K562 (cell line): ENCODE results near the gene PTGR3. TPM values are rescaled to one million over a fixed set of nuclear protein-coding genes. Genes with fewer than 3 reads are reported as not detected.

Source experiments
- CCNT2 ChIP-seq: IDR thresholded peaks from 2 replicates; pipeline ENCODE4 v1.6.1; 2011; ENCODE audit warnings: borderline replicate concordance, low read depth, mild to moderate bottlenecking, moderate library complexity, mixed read lengths, low read length; ENCODE audit not compliant: insufficient read length; ENCODE audit errors: extremely low read depth
- ELF1 ChIP-seq: fragments of 200-800 bp; sonication (Bioruptor generic); IDR thresholded peaks from 2 replicates; pipeline ENCODE4 v1.6.1; 2016; ENCODE audit warnings: missing genetic modification characterization, missing compliant biosample characterization
- GABPA ChIP-seq: fragments of 200-800 bp; sonication (Bioruptor generic); conservative IDR thresholded peaks from 2 replicates; pipeline ENCODE4 v1.6.1; 2016; ENCODE audit warnings: low read depth, missing genetic modification characterization, missing compliant biosample characterization
- JUND ChIP-seq, 2 experiments: IDR thresholded peaks; 2 replicates in 1 of 2; 3 replicates in 1 of 2; pipeline ENCODE4 v1.6.1; 2011; ENCODE audit warnings: borderline replicate concordance in 2 of 2, low read depth in 2 of 2, low read length in 2 of 2, improper control_type of control experiment in 1 of 2, missing biosample characterization in 1 of 2, missing genetic modification characterization in 1 of 2, missing genetic modification reagents in 1 of 2
- MAZ ChIP-seq, 2 experiments: fragments of 450-650 bp in 1 of 2; sonication (generic) in 1 of 2; formaldehyde crosslinking; IDR thresholded peaks in 1 of 2; conservative IDR thresholded peaks in 1 of 2; 2 replicates each; pipeline versions ENCODE4 v1.4.0 to v1.5.0; 2020; ENCODE audit warnings: mild to moderate bottlenecking in 1 of 2, missing genetic modification reagents in 1 of 2
- PTRF ChIP-seq: fragments of 450-650 bp; IDR thresholded peaks from 2 replicates; pipeline ENCODE4 v1.6.1; 2016; ENCODE audit warnings: mild to moderate bottlenecking, missing genetic modification characterization, missing compliant biosample characterization
- SMAD4 ChIP-seq: fragments of 250-450 bp; sonication (Bioruptor Pico); conservative IDR thresholded peaks from 2 replicates; pipeline ENCODE4 v1.8.0; 2021; ENCODE audit warnings: inconsistent platforms, mild to moderate bottlenecking, moderate library complexity
- SRSF1 ChIP-seq: fragments of 200-400 bp; formaldehyde crosslinking; IDR thresholded peaks from 2 replicates; pipeline ENCODE4 v1.6.1; 2017; ENCODE audit warnings: mild to moderate bottlenecking, low read depth, low read length, moderate library complexity
- TBP ChIP-seq: optimal IDR thresholded peaks from 2 replicates; pipeline ENCODE3; 2011; ENCODE audit warnings: low read depth, low read length, improper control_type of control experiment
- TCF7 ChIP-seq: sonication (generic); IDR thresholded peaks from 2 replicates; pipeline ENCODE4 v1.6.1; 2016; ENCODE audit warnings: antibody characterized with exemption, borderline replicate concordance
- ZBTB17 ChIP-seq: fragments of 450-650 bp; formaldehyde crosslinking; IDR thresholded peaks from 2 replicates; pipeline ENCODE4 v1.4.0; 2020; ENCODE audit warnings: mild to moderate bottlenecking
- ZBTB7A ChIP-seq: IDR thresholded peaks from 2 replicates; pipeline ENCODE4 v1.6.1; 2011; ENCODE audit warnings: low read depth, mild to moderate bottlenecking, low read length, moderate library complexity, borderline replicate concordance; ENCODE audit not compliant: control insufficient read depth
- ZNF347 ChIP-seq: fragments of 450-650 bp; formaldehyde crosslinking; IDR thresholded peaks from 2 replicates; pipeline ENCODE4 v1.4.0; 2020; ENCODE audit warnings: low read depth, mild to moderate bottlenecking, moderate library complexity
- ZNF586 ChIP-seq: fragments of 450-650 bp; formaldehyde crosslinking; conservative IDR thresholded peaks from 2 replicates; pipeline ENCODE4 v1.4.0; 2020; ENCODE audit warnings: mild to moderate bottlenecking, moderate library complexity
- ZNF830 ChIP-seq: fragments of 250-450 bp; sonication (Bioruptor Pico); IDR thresholded peaks from 2 replicates; pipeline ENCODE4 v1.5.0; 2021; ENCODE audit warnings: mild to moderate bottlenecking
- polyA plus RNA-seq, 8 experiments: library from polyadenylated mRNA; depleted of rRNA in 4 of 8; stranded (reverse) in 5 of 8; unstranded in 3 of 8; fragments of >200 nt; fragmentation: Nextera tagmentation in 2 of 8; fragmentation: Illumina TruSeq in 1 of 8; extraction: Ambion mirVana in 2 of 8; extraction: Trizol in 1 of 8; gene quantifications; 2 replicates each; pipeline versions ENCODE4 v1.2.1 to v1.2.3, GENCODE V29; 2011 to 2014; ENCODE audit warnings: inconsistent platforms in 1 of 8, missing spikeins in 1 of 8
- total RNA-seq, 7 experiments: library from RNA; depleted of rRNA in 6 of 7; stranded (reverse); fragments of >200 nt in 6 of 7; fragmentation: Illumina TruSeq in 2 of 7; extraction: Trizol in 2 of 7; gene quantifications; 2 replicates each; pipeline versions ENCODE4 v1.2.1 to v1.2.3, GENCODE V29; 2011 to 2021; ENCODE audit warnings: low replicate concordance in 1 of 7
- TF ChIP-seq, protein P1 (sequence below), 2 experiments: fragments of 450-650 bp in 1 of 2; sonication (generic) in 1 of 2; formaldehyde crosslinking in 1 of 2; IDR thresholded peaks in 1 of 2; conservative IDR thresholded peaks in 1 of 2; 2 replicates each; pipeline versions ENCODE4 v1.6.1 to v1.8.1; 2016 to 2023; ENCODE audit warnings: mild to moderate bottlenecking in 2 of 2, moderate library complexity in 2 of 2, inconsistent platforms in 1 of 2, missing genetic modification reagents in 1 of 2
- TF ChIP-seq, protein P2 (sequence below), 2 experiments: fragments of 450-650 bp in 1 of 2; sonication (generic) in 1 of 2; formaldehyde crosslinking; conservative IDR thresholded peaks; 2 replicates each; pipeline versions ENCODE4 v1.4.0 to v1.8.1; 2020 to 2022; ENCODE audit warnings: mild to moderate bottlenecking in 1 of 2, missing genetic modification reagents in 1 of 2
- TF ChIP-seq, protein P3 (sequence below), 3 experiments: fragments of 200-800 bp in 1 of 3; fragments of 250-450 bp in 1 of 3; fragments of 450-650 bp in 1 of 3; sonication (Bioruptor Pico) in 1 of 3; sonication (Bioruptor generic) in 1 of 3; formaldehyde crosslinking in 1 of 3; IDR thresholded peaks; 2 replicates each; pipeline versions ENCODE4 v1.6.1 to v1.8.0; 2016 to 2022; ENCODE audit warnings: mild to moderate bottlenecking in 2 of 3, missing genetic modification characterization in 2 of 3, missing compliant biosample characterization in 1 of 3, moderate library complexity in 1 of 3

Gene PTGR3
- total and polyA plus RNA-seq, 9 of the 15 experiments (the other 6 are each of a cell fraction or from before 2014, with no cell fraction given), result 4.1 to 32.3 (median 15.3) TPM

- TF ChIP-seq, protein P1, sequence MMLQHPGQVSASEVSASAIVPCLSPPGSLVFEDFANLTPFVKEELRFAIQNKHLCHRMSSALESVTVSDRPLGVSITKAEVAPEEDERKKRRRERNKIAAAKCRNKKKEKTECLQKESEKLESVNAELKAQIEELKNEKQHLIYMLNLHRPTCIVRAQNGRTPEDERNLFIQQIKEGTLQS (IDR thresholded peaks at IDR 0.05), result no peak
- TF ChIP-seq, protein P1 (CRISPR knock-in tag; conservative IDR thresholded peaks at IDR 0.05), result no peak
- TF ChIP-seq TBP, result peak; percentile 46
- TF ChIP-seq MAZ (CRISPR knock-in tag; conservative IDR thresholded peaks at IDR 0.05 in 1 of 2, IDR thresholded peaks at IDR 0.05 in 1 of 2), result peak in 1 of 2 experiments; percentile 8; a peak in 2 of 4 replicates
- no peak for TF ChIP-seq PTRF (tag)
- no peak for TF ChIP-seq ZNF586
- peak; percentile 73 for TF ChIP-seq SMAD4 (CRISPR knock-in tag)
- no peak for TF ChIP-seq TCF7
- TF ChIP-seq GABPA (tag), result peak; percentile 88
- no peak for TF ChIP-seq JUND (IDR thresholded peaks at IDR 0.05; ENCODE audit: borderline replicate concordance, low read depth, low read length)
- no peak for TF ChIP-seq JUND (tag; IDR thresholded peaks at IDR 0.05; ENCODE audit: borderline replicate concordance, low read depth, low read length)
- TF ChIP-seq, protein P2, sequence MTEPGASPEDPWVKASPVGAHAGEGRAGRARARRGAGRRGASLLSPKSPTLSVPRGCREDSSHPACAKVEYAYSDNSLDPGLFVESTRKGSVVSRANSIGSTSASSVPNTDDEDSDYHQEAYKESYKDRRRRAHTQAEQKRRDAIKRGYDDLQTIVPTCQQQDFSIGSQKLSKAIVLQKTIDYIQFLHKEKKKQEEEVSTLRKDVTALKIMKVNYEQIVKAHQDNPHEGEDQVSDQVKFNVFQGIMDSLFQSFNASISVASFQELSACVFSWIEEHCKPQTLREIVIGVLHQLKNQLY (CRISPR knock-in tag; conservative IDR thresholded peaks at IDR 0.05), result no peak
- TF ChIP-seq, protein P3, sequence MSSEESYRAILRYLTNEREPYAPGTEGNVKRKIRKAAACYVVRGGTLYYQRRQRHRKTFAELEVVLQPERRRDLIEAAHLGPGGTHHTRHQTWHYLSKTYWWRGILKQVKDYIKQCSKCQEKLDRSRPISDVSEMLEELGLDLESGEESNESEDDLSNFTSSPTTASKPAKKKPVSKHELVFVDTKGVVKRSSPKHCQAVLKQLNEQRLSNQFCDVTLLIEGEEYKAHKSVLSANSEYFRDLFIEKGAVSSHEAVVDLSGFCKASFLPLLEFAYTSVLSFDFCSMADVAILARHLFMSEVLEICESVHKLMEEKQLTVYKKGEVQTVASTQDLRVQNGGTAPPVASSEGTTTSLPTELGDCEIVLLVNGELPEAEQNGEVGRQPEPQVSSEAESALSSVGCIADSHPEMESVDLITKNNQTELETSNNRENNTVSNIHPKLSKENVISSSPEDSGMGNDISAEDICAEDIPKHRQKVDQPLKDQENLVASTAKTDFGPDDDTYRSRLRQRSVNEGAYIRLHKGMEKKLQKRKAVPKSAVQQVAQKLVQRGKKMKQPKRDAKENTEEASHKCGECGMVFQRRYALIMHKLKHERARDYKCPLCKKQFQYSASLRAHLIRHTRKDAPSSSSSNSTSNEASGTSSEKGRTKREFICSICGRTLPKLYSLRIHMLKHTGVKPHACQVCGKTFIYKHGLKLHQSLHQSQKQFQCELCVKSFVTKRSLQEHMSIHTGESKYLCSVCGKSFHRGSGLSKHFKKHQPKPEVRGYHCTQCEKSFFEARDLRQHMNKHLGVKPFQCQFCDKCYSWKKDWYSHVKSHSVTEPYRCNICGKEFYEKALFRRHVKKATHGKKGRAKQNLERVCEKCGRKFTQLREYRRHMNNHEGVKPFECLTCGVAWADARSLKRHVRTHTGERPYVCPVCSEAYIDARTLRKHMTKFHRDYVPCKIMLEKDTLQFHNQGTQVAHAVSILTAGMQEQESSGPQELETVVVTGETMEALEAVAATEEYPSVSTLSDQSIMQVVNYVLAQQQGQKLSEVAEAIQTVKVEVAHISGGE (CRISPR knock-in tag; IDR thresholded peaks at IDR 0.05), result peak in 1 of 3 experiments; percentile 86; a peak in 2 of 6 replicates
- TF ChIP-seq SRSF1, result no peak
- no peak for TF ChIP-seq ZNF830
- peak; percentile 58 for TF ChIP-seq CCNT2
- no peak for TF ChIP-seq ZNF347
- TF ChIP-seq ZBTB7A, result peak; percentile 53; the same call in 1 of the 2 replicates
- peak; percentile 66 for TF ChIP-seq ELF1 (tag)
- peak; percentile 98 for TF ChIP-seq ZBTB17
These were observed at the start of gene PTGR3 (continued) for GRCh38 chr18:75209129-75209950.
